Measurements from ENCODE around the gene ERC1. TPM values are rescaled to one million over a fixed set of nuclear protein-coding genes. Genes with fewer than 3 reads are reported as not detected.

Gene ERC1
- total and polyA plus RNA-seq, 9 of the 15 experiments (the other 6 are each of a cell fraction or from before 2014, with no cell fraction given), result 0.74 to 11.8 (median 4.8) TPM

- H3K4me1 ChIP-seq (replicated peaks in 1 of 2; ENCODE audit: control insufficient read depth in 2 of 2, insufficient read depth in 2 of 2, low read length in 2 of 2), result peaks cover 11 to 29% of the 10 kb centered on the region in 2 experiments
- no peak overlapping the region for H3K4me3 ChIP-seq
- no peaks in the 10 kb centered on the region for H4K20me1 ChIP-seq (replicated peaks; ENCODE audit: control insufficient read depth, insufficient read depth, low read length)
- WGBS (ENCODE audit: insufficient coverage, low coverage, missing lambda C conversion rate), result 93% methylated on average over 3 of the region's 3 CpGs
- peaks cover 14% of the 10 kb centered on the region; the same call in 2 of the 3 replicates for H3K79me2 ChIP-seq (ENCODE audit: control insufficient read depth, insufficient read depth, low read length)
- H3K27me3 ChIP-seq (ENCODE audit: control insufficient read depth in 2 of 2, insufficient read depth in 2 of 2, low read length in 2 of 2), result no peaks in the 10 kb centered on the region
- FAIRE-seq (no peak), DNase-seq (ENCODE audit: extremely low read depth in 1 of 4, low spot score in 3 of 4) (no peak), ATAC-seq (no peak)
- no peak overlapping the region for H2AFZ ChIP-seq (ENCODE audit: low read depth, low read length)
- intact Hi-C loops (cut with micrococcal nuclease) (no loop called here), in situ Hi-C loops (cut with MboI) (no loop called here)
- no peak for TF ChIP-seq ZZZ3 (IDR thresholded peaks at IDR 0.05)
- TF ChIP-seq HEY1 (CRISPR knock-in tag; IDR thresholded peaks at IDR 0.05; ENCODE audit: borderline replicate concordance), result no peak
- TF ChIP-seq ZNF668 (CRISPR knock-in tag; IDR thresholded peaks at IDR 0.05), result no peak
- TF ChIP-seq ZNF280B (CRISPR knock-in tag; IDR thresholded peaks at IDR 0.05), result no peak
- no peak for TF ChIP-seq ZNF76 (CRISPR knock-in tag; IDR thresholded peaks at IDR 0.05; ENCODE audit: borderline replicate concordance)
- TF ChIP-seq CTBP1 (IDR thresholded peaks at IDR 0.05; ENCODE audit: borderline replicate concordance), result no peak
- no peak for TF ChIP-seq KLF6 (CRISPR knock-in tag; IDR thresholded peaks at IDR 0.05; ENCODE audit: borderline replicate concordance)
- TF ChIP-seq TBP (optimal IDR thresholded peaks at IDR 0.05; ENCODE audit: low read depth, low read length), result no peak
- TF ChIP-seq ZC3H4 (CRISPR knock-in tag; IDR thresholded peaks at IDR 0.05; ENCODE audit: borderline replicate concordance), result no peak
- TF ChIP-seq ADNP (tag; IDR thresholded peaks at IDR 0.05), result no peak
- TF ChIP-seq OTX1 (CRISPR knock-in tag; IDR thresholded peaks at IDR 0.05), result no peak
- no peak for TF ChIP-seq DPF2 (IDR thresholded peaks at IDR 0.05)
- TF ChIP-seq HSF4 (CRISPR knock-in tag; IDR thresholded peaks at IDR 0.05; ENCODE audit: borderline replicate concordance), result no peak
- no peak for TF ChIP-seq IRF2 (CRISPR knock-in tag; IDR thresholded peaks at IDR 0.05)
- TF ChIP-seq HDAC6 (IDR thresholded peaks at IDR 0.05; ENCODE audit: low read depth, low read length), result no peak
- TF ChIP-seq ZNF77 (CRISPR knock-in tag; IDR thresholded peaks at IDR 0.05), result no peak
- no peaks in the 10 kb centered on the region for H3K36me3 ChIP-seq (ENCODE audit: control insufficient read depth, insufficient read depth, low read length)
- no peak overlapping the region for H3K27ac ChIP-seq (ENCODE audit: extremely low read depth, low read depth, low read length)
- no peaks in the 10 kb centered on the region for H3K9me1 ChIP-seq (ENCODE audit: control insufficient read depth, insufficient read depth, low read length)
- ChIA-PET CTCF (ENCODE audit: low intra/inter-chr PET ratio) (no interaction called here), POLR2A (no interaction called here)
- no TSS peak for BruUV-seq (replicated peaks)
- H3K4me2 ChIP-seq (ENCODE audit: insufficient read depth, low read length), result no peak overlapping the region
- no peaks in the 10 kb centered on the region for H3K9me3 ChIP-seq (replicated peaks; ENCODE audit: control insufficient read depth, insufficient read depth, low read depth, low read length)
- no peak overlapping the region for H3K9ac ChIP-seq (ENCODE audit: insufficient read depth in 1 of 2, low read depth in 2 of 2, low read length in 2 of 2)
These were observed 537.8 kb downstream of the ERC1 start for GRCh38 chr12:1528791-1529190.

Measured in K562 (cell line).